HepG2 (cell line): ENCODE data around the gene SMAD6. TPM values are rescaled to one million over a fixed set of nuclear protein-coding genes. Genes with fewer than 3 reads are reported as not detected.

ENCODE experiments used
- BCLAF1 ChIP-seq: fragments of 450-650 bp; IDR thresholded peaks from 2 replicates; pipeline ENCODE4 v1.6.1; 2017; ENCODE audit warnings: mild to moderate bottlenecking
- EP300 ChIP-seq, 3 experiments: sonication (generic) in 1 of 3; formaldehyde crosslinking in 1 of 3; IDR thresholded peaks; 2 replicates each; pipeline versions ENCODE4 v1.5.1 to v1.6.1; 2011 to 2020; ENCODE audit warnings: low read depth in 2 of 3, low read length in 2 of 3, borderline replicate concordance in 1 of 3, improper control_type of control experiment in 1 of 3, mild to moderate bottlenecking in 1 of 3, missing genetic modification reagents in 1 of 3, moderate library complexity in 1 of 3
- GMEB1 ChIP-seq: sonication (generic); formaldehyde crosslinking; IDR thresholded peaks from 2 replicates; pipeline ENCODE4 v1.5.1; 2020; ENCODE audit warnings: missing genetic modification reagents, mild to moderate bottlenecking, borderline replicate concordance
- IRF2 ChIP-seq: IDR thresholded peaks from 2 replicates; pipeline ENCODE4 v1.6.1; 2018; ENCODE audit warnings: missing genetic modification reagents, missing compliant biosample characterization
- KDM2A ChIP-seq: sonication (generic); formaldehyde crosslinking; IDR thresholded peaks from 2 replicates; pipeline ENCODE4 v1.4.0; 2020; ENCODE audit warnings: low read depth, missing genetic modification reagents, borderline replicate concordance
- MAX ChIP-seq: IDR thresholded peaks from 2 replicates; pipeline ENCODE4 v1.6.1; 2012; ENCODE audit warnings: inconsistent platforms
- MIER2 ChIP-seq: IDR thresholded peaks from 2 replicates; pipeline ENCODE4 v1.6.1; 2016; ENCODE audit warnings: missing biosample characterization, missing genetic modification reagents
- MIER3 ChIP-seq: IDR thresholded peaks from 2 replicates; pipeline ENCODE4 v1.6.1; 2016; ENCODE audit warnings: missing compliant biosample characterization, borderline replicate concordance
- PATZ1 ChIP-seq: sonication (generic); formaldehyde crosslinking; IDR thresholded peaks from 2 replicates; pipeline ENCODE4 v1.4.0; 2020; ENCODE audit warnings: missing genetic modification reagents
- PRDM4 ChIP-seq: sonication (generic); formaldehyde crosslinking; IDR thresholded peaks from 2 replicates; pipeline ENCODE4 v1.9.0; 2021; ENCODE audit warnings: missing genetic modification reagents, borderline replicate concordance
- SALL1 ChIP-seq: sonication (generic); formaldehyde crosslinking; IDR thresholded peaks from 2 replicates; pipeline ENCODE4 v1.8.0; 2022; ENCODE audit warnings: mild to moderate bottlenecking, missing genetic modification reagents
- SMC3 ChIP-seq: IDR thresholded peaks from 2 replicates; pipeline ENCODE4 v1.6.1; 2011; ENCODE audit warnings: low read length, improper control_type of control experiment
- TEAD3 ChIP-seq: optimal IDR thresholded peaks from 2 replicates; pipeline ENCODE3; 2016; ENCODE audit warnings: borderline replicate concordance
- TOE1 ChIP-seq: sonication (generic); formaldehyde crosslinking; IDR thresholded peaks from 2 replicates; pipeline ENCODE4 v1.4.0; 2020; ENCODE audit warnings: mild to moderate bottlenecking, missing genetic modification reagents
- ZFP36 ChIP-seq: fragments of 150-350 bp; IDR thresholded peaks from 2 replicates; pipeline ENCODE4 v1.6.1; 2018; ENCODE audit warnings: borderline replicate concordance, low read length, low read depth; ENCODE audit not compliant: partially characterized antibody
- ZNF230 ChIP-seq: sonication (generic); formaldehyde crosslinking; IDR thresholded peaks from 2 replicates; pipeline ENCODE4 v1.4.0; 2020; ENCODE audit warnings: mild to moderate bottlenecking, missing genetic modification reagents
- ZNF329 ChIP-seq: sonication (generic); formaldehyde crosslinking; IDR thresholded peaks from 2 replicates; pipeline ENCODE4 v1.9.0; 2021; ENCODE audit warnings: low read depth, mild to moderate bottlenecking, missing genetic modification reagents
- ZNF557 ChIP-seq: sonication (generic); formaldehyde crosslinking; IDR thresholded peaks from 2 replicates; pipeline ENCODE4 v1.4.0; 2020; ENCODE audit warnings: missing genetic modification reagents
- ZNF605 ChIP-seq: sonication (generic); formaldehyde crosslinking; IDR thresholded peaks from 2 replicates; pipeline ENCODE4 v1.8.0; 2022; ENCODE audit warnings: mild to moderate bottlenecking, missing genetic modification reagents
- ZNF629 ChIP-seq: sonication (generic); formaldehyde crosslinking; conservative IDR thresholded peaks from 2 replicates; pipeline ENCODE4 v1.5.0; 2020; ENCODE audit warnings: missing genetic modification reagents
- polyA plus RNA-seq, 8 experiments: library from polyadenylated mRNA; depleted of rRNA in 3 of 8; stranded (reverse) in 7 of 8; unstranded in 1 of 8; fragments of >200 nt; fragmentation: Illumina TruSeq in 4 of 8; extraction: Trizol in 4 of 8; gene quantifications; 2 replicates each; pipeline versions ENCODE4 v1.2.1 to v1.2.3, GENCODE V29; 2011 to 2016; ENCODE audit warnings: low read depth in 4 of 8, missing spikeins in 1 of 8, mixed read lengths in 1 of 8; ENCODE audit not compliant: insufficient read depth in 1 of 8
- total RNA-seq, 5 experiments: library from RNA; depleted of rRNA; stranded (reverse); fragments of >200 nt; fragmentation: Illumina TruSeq; extraction: Trizol; gene quantifications; 2 replicates each; pipeline ENCODE4 v1.2.3, GENCODE V29; 2016; ENCODE audit warnings: low read depth in 1 of 5

The SMAD6 gene
- total and polyA plus RNA-seq, 2 of the 13 experiments (the other 11 are each of a cell fraction or from before 2014, with no cell fraction given) = 3.3 to 4.4 TPM

GRCh38 chr15:66698318-66698961 is 3.6 kb upstream of the SMAD6 start (continued):
- TF ChIP-seq PRDM4 (CRISPR knock-in tag) = no peak
- no peak for TF ChIP-seq ZNF557
- peak; percentile 74 for TF ChIP-seq SMC3
- no peak for TF ChIP-seq BCLAF1
- 0 out of 2 replicates have a peak, but pooled peaks have one; percentile 37 for TF ChIP-seq ZNF329 (CRISPR knock-in tag)
- no peak for TF ChIP-seq TOE1
- no peak for TF ChIP-seq ZNF605 (CRISPR knock-in tag)
- no peak for TF ChIP-seq ZFP36
- TF ChIP-seq EP300 (IDR thresholded peaks at IDR 0.05; ENCODE audit: low read depth in 2 of 2, low read length in 2 of 2) = no peak
- no peak for TF ChIP-seq EP300 (CRISPR knock-in tag; IDR thresholded peaks at IDR 0.05; ENCODE audit: borderline replicate concordance)
- TF ChIP-seq SALL1 = peak; percentile 46; the same call in 1 of the 2 replicates
- TF ChIP-seq MAX = peak; percentile 32; the same call in 1 of the 2 replicates
- TF ChIP-seq ZNF629 = no peak
- TF ChIP-seq IRF2 (CRISPR knock-in tag) = peak; percentile 43; the same call in 1 of the 2 replicates
- no peak for TF ChIP-seq ZNF230 (CRISPR knock-in tag)
- 0 out of 2 replicates have a peak, but pooled peaks have one; percentile 17 for TF ChIP-seq MIER2 (CRISPR knock-in tag)
- TF ChIP-seq GMEB1 (CRISPR knock-in tag) = 0 out of 2 replicates have a peak, but pooled peaks have one; percentile 25
- TF ChIP-seq PATZ1 (CRISPR knock-in tag) = peak; percentile 77
- TF ChIP-seq MIER3 (CRISPR knock-in tag) = 0 out of 2 replicates have a peak, but pooled peaks have one; percentile 47
- peak; percentile 93 for TF ChIP-seq TEAD3 (CRISPR knock-in tag)
- TF ChIP-seq KDM2A = peak; percentile 79; the same call in 1 of the 2 replicates
